ENCODE results near the gene SYT9.

SYT9 gene

DNA sequence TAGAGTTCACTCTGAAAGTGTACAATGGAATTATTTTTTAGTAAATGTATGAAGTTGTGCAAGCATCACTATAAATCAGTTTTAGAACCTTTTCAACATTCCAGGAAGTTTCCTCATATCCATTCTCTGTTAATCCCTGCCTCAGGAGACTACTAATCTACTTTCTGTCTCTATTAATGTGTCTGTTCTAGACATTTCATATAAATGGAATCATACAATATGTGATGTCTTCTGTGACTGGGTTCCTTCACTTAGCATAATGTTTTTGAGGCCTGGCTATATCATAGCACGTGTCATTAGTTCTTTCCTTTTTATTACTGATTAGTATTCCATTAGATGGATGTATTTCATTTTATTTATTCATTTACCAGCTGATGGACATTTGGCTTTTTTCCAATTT, 17.1 kb downstream of the SYT9 start:
- TF ChIP-seq, protein P1, sequence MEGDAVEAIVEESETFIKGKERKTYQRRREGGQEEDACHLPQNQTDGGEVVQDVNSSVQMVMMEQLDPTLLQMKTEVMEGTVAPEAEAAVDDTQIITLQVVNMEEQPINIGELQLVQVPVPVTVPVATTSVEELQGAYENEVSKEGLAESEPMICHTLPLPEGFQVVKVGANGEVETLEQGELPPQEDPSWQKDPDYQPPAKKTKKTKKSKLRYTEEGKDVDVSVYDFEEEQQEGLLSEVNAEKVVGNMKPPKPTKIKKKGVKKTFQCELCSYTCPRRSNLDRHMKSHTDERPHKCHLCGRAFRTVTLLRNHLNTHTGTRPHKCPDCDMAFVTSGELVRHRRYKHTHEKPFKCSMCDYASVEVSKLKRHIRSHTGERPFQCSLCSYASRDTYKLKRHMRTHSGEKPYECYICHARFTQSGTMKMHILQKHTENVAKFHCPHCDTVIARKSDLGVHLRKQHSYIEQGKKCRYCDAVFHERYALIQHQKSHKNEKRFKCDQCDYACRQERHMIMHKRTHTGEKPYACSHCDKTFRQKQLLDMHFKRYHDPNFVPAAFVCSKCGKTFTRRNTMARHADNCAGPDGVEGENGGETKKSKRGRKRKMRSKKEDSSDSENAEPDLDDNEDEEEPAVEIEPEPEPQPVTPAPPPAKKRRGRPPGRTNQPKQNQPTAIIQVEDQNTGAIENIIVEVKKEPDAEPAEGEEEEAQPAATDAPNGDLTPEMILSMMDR (IDR thresholded peaks at IDR 0.05; ENCODE audit: extremely low read depth, insufficient read depth, missing control alignments), result no peak

DNA sequence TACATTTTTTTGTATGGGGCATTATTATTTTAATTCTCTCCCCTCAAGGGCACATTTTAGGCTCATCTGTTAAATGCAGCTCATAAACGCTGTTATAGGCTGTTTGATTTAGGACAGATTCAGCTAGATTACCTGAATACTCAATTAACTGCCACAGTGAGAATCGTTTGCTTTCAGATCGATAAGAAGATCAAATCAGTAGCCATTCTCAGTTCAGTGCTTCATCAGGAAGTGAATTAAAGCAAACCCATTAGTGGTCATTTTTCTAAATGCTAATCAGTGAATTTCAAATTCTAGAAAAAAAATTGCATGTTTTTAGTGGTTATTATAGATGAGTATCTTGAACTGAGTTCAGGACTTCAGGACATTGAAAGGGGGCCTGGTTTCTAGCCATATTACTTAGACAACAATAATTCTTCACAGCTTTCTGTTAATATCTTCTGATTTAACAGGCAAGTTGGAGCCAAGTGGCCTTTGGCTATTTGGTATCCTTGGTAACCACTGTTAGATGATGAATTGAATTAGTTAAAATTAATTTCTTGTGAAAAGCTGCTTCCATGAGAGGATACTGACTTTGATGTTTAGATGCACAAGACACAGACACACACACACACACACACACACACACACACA, 18.6 kb downstream of the SYT9 start:
- TF ChIP-seq, protein P1 (IDR thresholded peaks at IDR 0.05; ENCODE audit: extremely low read depth, insufficient read depth, missing control alignments), result no peak
- DNase-seq (ENCODE audit: low spot score), result no peak
- in situ Hi-C loops (cut with MboI; ENCODE audit: low pct_unique_long_range_greater_than_20kb, low sequenced_read_pairs, unreplicated experiment), result no loop called here

More for the DNA sequence above, 17.1 kb downstream of the SYT9 start:
- in situ Hi-C loops (cut with MboI; ENCODE audit: low pct_unique_long_range_greater_than_20kb, low sequenced_read_pairs, unreplicated experiment), result no loop called here
- no peak for DNase-seq (ENCODE audit: low spot score)

DNA sequence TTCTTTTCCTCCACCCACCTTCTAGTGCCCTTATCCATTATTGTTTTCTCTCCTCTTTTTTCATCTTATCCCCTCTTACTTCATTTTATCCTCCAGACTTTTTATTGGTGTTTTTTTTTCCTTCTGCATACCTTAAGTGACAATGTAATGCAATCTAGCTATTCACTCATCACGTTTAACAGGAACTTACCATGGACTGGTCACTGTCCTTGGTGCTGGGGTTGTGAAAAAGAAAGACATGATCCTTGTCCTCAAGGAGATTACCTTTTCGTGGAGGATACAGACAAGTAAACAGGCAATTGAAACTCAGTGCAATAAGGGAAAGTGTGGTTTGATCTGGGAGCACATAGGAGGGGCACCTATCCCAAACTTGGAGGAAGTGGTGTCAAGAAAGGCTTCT, 20.7 kb downstream of the SYT9 start:
- in situ Hi-C loops (cut with MboI; ENCODE audit: low pct_unique_long_range_greater_than_20kb, low sequenced_read_pairs, unreplicated experiment), result no loop called here
- no peak for DNase-seq (ENCODE audit: low spot score)
- TF ChIP-seq, protein P1 (IDR thresholded peaks at IDR 0.05; ENCODE audit: extremely low read depth, insufficient read depth, missing control alignments), result no peak

DNA sequence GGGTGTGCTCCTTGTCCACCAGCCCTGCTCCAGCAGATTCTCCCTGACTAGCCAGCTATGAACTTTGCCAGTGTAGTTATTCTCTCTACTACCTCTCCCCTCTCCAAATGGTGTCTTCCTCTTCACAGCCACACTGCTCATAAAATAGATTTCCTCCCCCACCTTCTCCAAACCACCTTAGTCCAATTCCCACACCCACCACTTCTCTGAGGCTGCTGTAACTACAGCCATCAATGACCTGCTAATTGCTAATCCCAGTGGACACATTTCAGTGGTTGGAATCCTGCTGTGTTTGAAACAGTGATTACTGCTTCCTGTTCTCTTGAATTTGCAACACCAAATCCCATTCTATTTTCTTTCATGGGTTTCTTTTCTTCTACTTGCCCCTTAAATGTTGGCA, 23.4 kb downstream of the SYT9 start:
- DNase-seq (ENCODE audit: low spot score), result no peak
- in situ Hi-C loops (cut with MboI; ENCODE audit: low pct_unique_long_range_greater_than_20kb, low sequenced_read_pairs, unreplicated experiment), result no loop called here
- TF ChIP-seq, protein P1 (IDR thresholded peaks at IDR 0.05; ENCODE audit: extremely low read depth, insufficient read depth, missing control alignments), result no peak

DNA sequence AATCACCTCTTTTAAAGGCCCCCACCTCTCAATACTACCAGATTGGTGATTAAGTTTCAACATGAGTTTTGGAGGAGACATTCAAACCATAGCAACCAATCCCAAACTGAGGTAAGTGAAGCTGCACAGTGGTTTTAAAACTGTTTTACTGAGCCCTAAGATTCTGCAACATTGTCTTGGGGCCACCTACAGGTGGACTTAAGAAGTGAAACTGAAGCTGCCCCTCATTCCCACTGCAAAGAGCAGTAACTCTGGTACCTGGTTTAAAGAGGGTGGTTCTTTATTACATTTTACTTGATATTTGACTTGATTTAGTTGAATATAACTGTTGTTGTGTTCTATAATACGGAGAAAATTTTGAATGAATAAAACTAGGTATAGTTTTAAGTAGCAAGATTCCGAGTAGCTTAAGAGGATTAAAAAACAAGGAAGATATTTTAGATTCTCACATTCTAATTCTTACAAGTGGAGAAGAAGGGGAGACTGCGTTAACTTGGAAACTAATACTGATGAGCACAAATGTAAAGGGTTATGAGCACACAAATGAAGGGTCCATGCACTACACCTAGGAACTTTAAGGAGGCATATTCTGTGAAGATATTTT, 26.7 kb downstream of the SYT9 start:
- TF ChIP-seq, protein P1 (IDR thresholded peaks at IDR 0.05; ENCODE audit: extremely low read depth, insufficient read depth, missing control alignments), result peak; percentile 59
- peak; percentile 38 for DNase-seq (ENCODE audit: low spot score)
- in situ Hi-C loops (cut with MboI; ENCODE audit: low pct_unique_long_range_greater_than_20kb, low sequenced_read_pairs, unreplicated experiment), result no loop called here

DNA sequence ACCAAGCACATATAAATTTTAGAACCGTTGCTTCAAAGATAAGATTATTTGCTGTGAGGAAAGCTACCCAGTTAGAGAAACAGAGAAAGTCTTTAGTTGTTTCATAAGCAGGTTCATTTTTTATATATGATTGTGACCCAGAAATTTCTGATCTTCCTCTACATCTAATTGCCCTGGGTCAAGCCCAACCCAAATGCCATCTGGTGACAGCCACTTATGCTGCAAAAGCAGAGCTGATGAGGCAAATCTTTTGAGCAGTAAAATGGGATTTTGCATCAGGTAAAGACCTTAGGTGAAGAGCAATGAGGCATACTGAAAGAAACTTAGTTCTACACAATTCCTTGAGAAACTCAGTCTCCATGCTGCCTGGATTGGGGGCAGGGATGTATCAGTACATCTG, 28.0 kb downstream of the SYT9 start:
- in situ Hi-C loops (cut with MboI; ENCODE audit: low pct_unique_long_range_greater_than_20kb, low sequenced_read_pairs, unreplicated experiment), result no loop called here
- TF ChIP-seq, protein P1 (IDR thresholded peaks at IDR 0.05; ENCODE audit: extremely low read depth, insufficient read depth, missing control alignments), result no peak

More for the DNA sequence above, 28.0 kb downstream of the SYT9 start:
- no peak for DNase-seq (ENCODE audit: low spot score)

All from GM13977 (cell line).